Measurements from ENCODE around the gene FBXL15.
A peak's percentile ranks its signal among the peaks of the same experiment; 100 is the strongest.

Gene FBXL15

DNA sequence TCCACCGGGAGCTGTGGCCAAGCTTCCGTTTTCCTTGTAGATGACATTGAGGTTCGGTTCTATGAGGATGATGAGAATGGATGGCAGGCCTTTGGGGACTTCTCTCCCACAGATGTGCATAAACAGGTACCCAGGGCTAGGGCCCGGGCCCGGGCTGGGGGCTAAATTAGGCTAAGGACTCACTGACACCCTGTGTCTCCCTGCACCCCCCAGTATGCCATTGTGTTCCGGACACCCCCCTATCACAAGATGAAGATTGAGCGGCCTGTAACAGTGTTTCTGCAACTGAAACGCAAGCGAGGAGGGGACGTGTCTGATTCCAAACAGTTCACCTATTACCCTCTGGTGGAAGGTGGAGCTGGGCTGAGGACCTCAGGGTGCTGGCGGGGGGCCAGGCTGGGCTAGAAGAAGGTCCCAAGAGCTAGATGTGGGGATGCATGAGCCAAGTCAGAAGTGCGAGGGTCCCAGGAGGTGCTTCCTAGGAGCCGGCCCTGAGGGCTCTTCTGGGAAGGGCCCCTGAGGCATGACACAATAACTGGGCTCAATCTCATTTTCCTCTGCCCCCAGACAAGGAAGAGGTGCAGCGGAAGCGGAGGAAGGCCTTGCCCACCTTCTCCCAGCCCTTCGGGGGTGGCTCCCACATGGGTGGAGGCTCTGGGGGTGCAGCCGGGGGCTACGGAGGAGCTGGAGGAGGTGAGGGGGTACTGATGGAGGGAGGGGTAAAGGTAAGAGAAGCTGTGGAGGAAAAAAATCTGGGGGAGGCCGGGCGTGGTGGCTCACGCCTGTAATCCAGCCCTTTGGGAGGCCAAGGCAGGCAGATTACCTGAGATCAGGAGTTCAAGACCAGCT lies 22.2 kb upstream of the FBXL15 start:
- DNase-seq (ENCODE audit: low read depth) = no peak

DNA sequence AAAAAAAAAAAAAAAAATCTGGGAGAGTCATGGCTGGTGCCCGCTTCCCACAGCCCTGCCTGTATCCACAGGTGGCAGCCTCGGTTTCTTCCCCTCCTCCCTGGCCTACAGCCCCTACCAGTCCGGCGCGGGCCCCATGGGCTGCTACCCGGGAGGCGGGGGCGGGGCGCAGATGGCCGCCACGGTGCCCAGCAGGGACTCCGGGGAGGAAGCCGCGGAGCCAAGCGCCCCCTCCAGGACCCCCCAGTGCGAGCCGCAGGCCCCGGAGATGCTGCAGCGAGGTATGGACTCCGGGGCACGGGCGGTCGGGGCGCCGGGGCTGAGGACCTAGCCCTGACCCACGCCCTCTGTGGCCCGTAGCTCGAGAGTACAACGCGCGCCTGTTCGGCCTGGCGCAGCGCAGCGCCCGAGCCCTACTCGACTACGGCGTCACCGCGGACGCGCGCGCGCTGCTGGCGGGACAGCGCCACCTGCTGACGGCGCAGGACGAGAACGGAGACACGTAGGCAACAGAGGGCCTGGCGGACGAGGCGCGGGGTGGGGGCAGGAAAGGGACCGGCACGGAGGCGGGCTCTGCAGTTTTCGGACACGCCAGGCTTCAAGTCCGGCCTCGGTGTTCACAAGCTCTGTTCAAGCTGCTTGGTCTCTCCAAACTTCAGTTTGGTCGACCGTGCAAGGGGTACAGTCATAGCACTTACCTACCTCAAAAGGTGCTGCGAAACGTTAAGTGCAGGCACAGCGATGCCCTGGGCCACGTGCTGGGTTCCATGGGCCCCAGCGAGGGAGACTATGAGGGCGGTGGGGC lies 21.2 kb upstream of the FBXL15 start:
- DNase-seq (ENCODE audit: low read depth) = peak; percentile 69

DNA sequence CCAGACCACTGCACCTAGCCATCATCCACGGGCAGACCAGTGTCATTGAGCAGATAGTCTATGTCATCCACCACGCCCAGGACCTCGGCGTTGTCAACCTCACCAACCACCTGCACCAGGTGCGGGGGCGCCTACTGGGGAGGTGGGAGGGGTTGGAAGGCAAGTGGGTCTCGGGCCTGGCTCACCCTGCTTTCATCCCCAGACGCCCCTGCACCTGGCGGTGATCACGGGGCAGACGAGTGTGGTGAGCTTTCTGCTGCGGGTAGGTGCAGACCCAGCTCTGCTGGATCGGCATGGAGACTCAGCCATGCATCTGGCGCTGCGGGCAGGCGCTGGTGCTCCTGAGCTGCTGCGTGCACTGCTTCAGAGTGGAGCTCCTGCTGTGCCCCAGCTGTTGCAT lies 20.6 kb upstream of the FBXL15 start:
- DNase-seq (ENCODE audit: low read depth) = no peak

DNA sequence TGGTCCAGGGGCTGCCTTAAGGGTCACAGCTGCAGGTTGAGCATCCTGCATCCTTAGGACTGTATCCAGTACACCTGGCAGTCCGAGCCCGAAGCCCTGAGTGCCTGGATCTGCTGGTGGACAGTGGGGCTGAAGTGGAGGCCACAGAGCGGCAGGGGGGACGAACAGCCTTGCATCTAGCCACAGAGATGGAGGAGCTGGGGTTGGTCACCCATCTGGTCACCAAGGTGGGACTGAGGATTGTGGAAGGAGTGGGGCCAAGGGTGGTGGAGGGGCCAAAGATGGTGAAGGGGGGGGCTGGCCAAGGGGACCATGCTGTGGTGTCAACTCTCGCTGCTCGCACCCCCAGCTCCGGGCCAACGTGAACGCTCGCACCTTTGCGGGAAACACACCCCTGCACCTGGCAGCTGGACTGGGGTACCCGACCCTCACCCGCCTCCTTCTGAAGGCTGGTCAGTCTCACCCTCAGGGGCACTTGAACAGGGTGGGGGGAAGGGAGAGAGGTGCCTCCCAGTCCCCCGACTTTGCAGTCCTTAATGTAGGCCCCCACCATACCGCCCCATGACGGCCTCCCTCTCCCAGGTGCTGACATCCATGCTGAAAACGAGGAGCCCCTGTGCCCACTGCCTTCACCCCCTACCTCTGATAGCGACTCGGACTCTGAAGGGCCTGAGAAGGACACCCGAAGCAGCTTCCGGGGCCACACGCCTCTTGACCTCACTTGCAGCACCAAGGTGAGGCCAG lies 19.9 kb upstream of the FBXL15 start:
- DNase-seq (ENCODE audit: low read depth) = no peak

DNA sequence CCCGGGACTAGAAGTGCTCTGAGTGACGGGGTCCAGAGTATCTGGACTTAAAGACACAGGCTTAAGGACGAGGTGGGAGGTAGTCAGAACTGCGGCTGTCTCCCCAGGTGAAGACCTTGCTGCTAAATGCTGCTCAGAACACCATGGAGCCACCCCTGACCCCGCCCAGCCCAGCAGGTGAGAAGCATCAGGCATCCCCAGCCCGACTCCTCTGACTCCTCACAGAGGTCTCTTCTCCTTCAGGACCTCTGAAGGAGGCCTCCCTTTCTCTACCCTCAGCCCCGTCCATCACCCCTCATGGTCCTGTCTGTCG lies 19.3 kb upstream of the FBXL15 start:
- no peak for DNase-seq (ENCODE audit: low read depth)

DNA sequence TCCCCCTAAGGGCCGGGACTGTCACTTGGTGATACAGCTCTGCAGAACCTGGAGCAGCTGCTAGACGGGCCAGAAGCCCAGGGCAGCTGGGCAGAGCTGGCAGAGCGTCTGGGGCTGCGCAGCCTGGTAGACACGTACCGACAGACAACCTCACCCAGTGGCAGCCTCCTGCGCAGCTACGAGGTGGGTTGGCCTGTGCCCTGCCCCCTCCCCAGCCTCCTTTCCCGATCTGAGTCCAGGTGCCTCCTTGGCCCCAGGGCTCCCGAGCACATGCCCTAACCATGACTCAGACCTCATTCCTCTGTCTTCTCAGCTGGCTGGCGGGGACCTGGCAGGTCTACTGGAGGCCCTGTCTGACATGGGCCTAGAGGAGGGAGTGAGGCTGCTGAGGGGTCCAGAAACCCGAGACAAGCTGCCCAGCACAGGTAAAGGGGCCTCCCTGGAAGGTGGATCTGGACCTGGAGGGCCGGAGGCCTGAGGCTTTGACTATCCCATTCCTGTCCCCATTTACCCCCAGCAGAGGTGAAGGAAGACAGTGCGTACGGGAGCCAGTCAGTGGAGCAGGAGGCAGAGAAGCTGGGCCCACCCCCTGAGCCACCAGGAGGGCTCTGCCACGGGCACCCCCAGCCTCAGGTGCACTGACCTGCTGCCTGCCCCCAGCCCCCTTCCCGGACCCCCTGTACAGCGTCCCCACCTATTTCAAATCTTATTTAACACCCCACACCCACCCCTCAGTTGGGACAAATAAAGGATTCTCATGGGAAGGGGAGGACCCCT lies 18.7 kb upstream of the FBXL15 start:
- DNase-seq (ENCODE audit: low read depth) = peak; percentile 57

DNA sequence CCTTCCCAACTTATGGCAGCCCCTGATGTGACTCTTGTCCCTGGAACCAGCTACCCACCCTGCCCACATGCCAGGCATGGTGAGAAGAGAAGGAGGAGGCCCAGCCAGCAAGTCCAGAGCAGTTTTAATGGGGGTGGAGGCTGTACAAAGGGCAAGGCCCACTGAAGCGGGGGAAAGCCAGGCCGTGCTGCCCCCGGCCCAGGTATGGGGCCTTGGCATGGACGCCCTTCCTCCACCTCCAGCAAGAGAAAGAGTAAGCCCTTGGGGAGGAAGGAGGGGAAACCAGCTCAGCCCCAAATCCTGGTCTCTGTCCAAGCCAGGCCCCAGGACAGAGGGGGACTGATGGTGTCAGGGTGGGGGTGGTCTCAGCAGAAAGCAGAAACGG lies 18.1 kb upstream of the FBXL15 start:
- no peak for DNase-seq (ENCODE audit: low read depth)

DNA sequence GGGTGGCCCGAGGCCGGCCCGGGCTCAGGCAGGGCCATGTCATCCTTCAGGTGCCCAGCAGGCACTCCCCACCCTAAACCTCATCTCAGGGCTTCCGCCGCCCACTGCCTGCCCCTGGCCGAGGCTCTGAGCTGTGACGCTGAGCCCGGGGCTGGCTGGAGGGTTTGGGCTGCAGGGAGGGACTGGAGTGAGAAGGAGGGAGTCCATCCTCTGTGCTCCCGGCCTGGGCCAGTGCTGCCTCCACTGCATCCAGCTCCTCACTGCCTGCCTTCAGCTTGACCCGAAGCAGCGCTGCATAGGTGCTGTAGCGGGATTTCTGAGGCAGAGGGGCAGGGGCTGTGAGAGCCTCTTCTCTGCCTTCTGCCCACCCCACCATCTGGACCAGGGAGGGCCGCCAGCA lies 17.5 kb upstream of the FBXL15 start:
- no peak for DNase-seq (ENCODE audit: low read depth)

DNA sequence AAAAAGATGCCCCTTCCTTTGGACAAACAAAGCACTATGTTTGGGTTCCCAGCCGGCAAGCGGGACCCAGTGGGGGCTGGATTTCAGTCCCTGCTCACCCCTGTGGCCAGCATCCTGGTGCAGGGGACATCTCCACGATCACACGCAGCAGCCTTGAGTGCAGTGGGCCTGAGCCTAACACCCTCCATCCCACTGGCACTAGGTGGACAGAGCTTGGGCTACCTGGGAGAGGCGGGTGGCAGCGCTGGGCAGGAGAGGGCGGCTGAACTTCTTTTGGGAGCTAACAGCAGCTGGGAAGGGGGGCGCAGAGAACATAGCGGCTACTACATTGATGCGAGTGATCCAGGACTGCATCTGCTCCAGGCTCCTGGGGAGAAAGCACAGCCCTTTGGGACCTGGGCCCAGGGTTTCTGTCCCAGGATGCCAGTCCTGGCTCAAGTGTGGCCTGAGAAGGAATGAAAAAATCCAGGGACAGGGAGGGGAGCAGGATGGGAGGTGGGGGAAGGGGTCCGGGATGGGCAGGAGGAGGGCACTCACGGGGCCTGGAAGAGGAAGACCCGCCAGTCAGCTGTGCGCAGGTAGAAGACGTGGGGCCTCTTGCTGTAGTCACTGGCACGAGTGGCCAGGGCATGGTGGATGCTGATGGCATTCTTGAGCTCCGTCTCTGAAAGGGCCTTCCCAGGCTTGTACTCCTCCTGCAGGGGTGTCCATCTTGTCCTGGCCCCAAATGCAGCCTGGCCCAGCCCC lies 16.1 kb upstream of the FBXL15 start:
- DNase-seq (ENCODE audit: low read depth) = no peak

DNA sequence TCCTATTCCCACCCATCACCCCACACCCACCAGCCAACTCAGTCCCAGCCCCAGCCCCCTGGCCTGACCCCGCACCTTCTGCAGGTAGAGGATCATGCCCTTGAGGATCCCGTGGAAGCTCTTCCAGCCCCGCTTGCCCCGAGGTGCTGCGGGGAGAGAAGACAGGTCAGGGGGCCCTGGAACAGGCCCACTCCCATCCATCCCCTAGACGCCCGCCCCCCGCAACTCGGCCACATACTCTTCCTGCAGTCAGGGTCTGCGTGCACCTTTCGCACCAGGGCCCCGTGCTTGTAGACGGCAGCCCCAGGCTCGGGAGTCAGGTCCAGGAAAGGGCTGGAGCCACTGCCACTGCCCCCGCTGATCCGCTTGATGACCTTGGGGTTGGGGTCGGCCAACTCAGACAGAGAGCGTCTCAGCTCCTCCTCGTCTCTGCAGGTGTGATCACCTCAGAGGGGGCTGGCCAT lies 15.5 kb upstream of the FBXL15 start:
- DNase-seq (ENCODE audit: low read depth) = no peak

DNA sequence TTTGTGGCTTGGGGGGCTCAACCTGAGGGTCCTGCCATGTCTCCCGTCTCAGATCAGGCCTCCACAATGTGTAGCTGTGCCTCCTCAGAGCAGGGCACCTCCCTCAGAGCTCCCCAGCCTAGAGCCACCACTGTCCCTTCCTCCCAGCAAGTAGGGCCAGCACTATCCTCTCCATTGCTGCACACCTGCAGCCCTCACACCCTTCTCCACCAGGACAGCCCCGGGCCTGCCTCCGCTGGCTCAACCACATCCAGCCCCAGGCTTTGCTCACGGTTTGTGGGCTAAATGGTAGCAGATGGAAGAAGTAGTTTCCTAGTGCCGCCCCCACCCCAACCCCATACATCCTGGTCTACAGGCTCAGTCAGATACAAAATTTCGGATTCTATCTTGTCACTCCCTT lies 15.0 kb upstream of the FBXL15 start:
- no peak for DNase-seq (ENCODE audit: low read depth)

DNA sequence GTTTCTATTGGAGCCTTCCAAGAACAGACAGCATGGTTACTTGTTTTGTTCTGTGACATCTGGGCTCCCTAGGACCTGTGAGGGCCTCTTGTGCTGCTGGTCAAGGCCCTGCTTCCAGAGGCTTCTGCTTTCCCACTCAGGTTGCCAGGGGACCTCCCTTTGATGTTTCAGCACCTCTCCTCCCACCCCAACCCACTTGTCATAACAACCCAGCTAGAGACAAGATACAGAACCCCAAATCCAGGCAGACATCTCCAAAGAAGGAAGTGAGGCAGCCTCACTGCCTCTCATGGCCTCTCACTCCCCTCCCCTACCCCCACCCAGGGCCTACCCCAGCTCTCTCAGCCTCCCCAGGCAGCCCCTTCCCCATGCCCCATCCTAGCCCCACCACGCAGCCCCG lies 13.8 kb upstream of the FBXL15 start:
- DNase-seq (ENCODE audit: low read depth) = no peak

DNA sequence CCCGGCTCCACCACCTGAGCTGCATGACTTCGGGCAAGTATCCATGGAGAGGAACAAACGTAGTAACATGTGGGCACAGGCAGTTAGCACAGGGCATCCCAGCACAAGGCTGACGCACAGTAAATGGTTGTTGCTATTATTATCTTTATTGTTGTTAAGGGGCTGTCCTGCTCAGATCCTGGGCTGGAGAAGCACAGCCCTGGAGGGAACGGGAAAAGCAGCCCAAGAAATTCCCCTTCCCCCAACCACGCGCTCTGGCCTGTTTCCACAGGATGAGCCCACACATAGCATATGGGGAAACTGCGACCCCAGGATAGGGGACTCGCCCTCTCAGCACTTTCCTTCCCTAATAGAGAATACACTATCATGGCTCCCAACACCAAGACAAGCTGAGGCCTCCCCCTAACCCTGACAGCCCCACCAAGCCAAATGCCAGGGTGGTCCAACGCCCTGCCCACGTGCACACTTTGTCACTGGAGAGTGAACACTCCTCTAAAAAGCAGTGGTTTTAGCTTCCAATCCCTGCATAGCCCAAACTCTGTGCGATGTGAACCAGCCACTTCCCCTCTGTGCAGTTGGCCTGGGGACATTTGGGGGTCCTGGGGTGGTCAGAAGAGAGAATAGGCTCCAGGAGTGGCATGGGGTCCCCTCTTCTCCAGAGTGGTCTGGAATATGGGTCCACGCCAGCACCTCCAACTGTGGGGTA lies 13.1 kb upstream of the FBXL15 start:
- DNase-seq (ENCODE audit: low read depth) = no peak

DNA sequence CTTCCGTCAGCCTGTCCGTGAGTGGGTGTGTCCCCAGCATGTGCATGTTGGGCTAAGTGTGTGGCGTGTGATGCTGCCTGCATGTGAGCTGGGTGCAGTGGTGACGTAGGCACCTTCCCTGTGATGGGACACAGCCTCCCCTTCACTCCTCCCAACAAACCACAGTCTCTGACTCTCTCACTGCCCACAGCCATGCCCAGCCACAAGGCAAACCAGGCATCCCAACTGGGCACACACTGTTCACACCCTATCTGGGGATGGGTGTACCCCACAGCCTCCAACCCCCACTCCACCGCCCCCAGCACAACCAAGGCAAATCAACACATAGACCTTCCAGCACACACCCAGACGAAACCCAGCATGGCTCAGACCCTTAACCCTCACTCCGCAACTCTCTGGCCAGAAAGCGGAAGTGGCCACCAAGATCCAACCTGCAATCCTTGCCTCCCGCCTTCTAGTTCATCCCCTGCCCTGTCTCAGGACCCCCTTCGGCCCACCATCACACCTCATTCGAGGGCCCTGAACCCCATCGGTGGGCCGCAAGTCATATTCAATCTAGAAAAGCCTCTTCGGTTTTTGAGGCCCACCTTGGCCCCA lies 12.4 kb upstream of the FBXL15 start:
- peak; percentile 67 for DNase-seq (ENCODE audit: low read depth)

DNA sequence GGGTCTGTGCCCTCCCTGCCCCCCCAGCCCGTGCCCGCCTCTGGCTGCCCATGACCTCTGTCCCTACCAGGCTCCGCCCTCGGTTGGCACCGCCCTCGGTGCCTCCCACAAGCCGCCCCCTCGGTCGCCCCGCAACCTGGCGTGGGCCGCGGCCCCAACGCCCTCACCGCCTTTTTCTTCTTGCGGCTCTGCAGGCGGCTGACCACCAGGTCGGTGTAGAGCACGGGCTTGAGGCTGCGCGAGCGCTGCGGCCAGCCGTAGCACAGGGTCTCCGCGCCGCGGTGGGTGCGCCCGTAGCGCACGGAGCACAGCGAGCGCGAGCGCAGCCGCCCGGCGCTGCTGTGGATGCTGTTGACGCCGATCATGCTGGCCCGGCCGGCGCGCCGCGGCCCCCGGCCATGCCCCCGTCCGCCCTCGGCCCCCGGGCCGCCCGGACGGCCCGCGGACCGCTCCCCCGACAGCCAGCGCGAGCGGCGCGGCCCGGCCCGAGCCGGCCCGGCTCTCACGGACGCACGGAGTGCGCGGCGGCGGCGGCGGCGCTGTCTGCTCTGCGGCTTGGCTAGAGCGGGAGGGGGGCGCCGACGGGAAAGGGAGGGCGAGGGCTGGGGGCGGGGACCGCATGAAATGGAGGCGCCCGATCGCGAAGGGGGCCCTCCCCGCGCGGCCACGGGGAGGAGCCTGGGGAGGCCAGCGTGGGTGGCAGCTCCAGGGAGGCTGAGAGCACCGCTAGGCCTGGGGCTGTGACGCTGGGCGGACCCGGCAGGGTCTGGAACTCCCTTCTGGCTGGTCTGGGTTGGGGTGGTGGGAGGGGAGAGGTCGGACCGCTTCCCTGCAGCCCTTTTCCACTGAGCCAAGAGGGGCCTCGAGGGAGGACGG lies 11.7 kb upstream of the FBXL15 start:
- DNase-seq (ENCODE audit: low read depth) = peak; percentile 55

DNA sequence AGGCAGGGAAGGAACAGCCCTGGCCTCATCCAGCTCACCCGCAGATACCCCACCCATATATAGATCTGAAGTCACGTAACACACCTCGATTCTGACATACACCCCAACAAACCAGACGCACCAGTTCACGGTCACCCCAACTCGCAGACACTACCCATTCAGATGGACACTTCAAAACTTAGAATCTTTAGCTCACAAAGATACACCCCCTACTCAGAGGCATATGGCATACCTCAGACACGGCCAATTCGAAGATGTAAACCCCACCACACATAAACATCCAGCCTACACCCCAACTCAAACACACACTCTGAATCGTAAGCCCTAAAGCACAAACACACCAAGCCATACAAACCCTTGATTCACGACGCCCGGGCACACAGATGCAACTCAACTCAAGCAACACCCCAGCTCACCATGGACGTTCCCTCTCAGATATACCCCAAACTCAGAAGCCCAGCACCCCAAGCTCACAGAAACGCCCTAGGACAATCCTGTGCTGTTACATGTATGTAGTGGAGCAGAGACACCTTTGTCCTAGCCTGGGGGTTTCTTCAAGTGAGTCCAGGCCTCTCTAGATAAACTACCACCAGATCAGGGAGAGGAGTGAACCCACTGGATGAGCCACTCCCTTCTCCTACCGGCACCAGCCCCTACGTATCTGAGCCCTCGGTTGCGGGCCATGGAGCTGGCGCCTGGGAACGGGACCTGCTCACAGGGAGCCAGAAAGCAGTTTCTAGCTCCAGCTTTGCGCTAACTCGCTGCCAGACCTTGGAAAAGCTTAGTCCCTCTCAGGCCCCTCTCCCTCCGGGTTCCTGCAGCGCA lies 10.8 kb upstream of the FBXL15 start:
- DNase-seq (ENCODE audit: low read depth) = no peak

DNA sequence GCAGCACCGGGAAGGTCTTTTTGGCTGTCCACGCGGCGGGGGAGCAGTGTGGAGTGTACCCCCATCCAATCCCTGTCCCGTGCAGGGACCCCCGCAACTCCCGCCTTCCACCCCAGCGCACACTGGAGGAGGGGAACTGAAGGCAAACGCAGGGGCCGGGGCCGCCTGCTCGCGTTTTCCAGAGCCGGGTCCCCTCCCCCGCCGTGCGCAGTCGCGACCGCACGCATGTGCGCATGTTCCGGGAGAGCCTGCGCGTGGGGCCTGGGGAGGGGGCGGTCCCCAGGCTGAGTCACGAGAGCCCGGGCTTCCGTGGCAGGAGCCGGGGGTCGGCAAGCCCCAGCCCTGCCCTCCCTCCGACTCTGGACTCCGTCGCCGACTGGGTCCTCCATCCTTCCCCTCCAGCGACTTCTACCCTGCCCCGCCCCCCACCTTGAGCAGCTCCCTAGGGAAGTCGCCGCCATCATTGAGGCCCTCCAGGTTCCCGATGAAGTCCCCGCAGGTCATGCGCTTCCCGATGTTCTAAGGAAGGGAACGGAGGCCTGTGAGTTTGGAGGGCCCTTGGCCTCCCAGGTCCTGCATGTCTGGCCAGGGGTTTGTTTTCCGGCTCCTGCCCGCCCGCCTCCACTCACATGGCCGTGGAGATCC lies 10.1 kb upstream of the FBXL15 start:
- DNase-seq (ENCODE audit: low read depth) = peak; percentile 40
